GM21515 (cell line): ENCODE measurements around the gene DCAF12L2.
"Not testable (repeated sequence)": the region's sequence is repeated elsewhere in the genome, so short reads cannot be mapped to it uniquely, and the experiment has no call there.

Experiments used
- ATAC-seq: cut with Tn5 transposase; IDR thresholded peaks from one replicate; pipeline ENCODE4 v1.9.1; 2021; ENCODE audit not compliant: unreplicated experiment

The DCAF12L2 gene

DNA sequence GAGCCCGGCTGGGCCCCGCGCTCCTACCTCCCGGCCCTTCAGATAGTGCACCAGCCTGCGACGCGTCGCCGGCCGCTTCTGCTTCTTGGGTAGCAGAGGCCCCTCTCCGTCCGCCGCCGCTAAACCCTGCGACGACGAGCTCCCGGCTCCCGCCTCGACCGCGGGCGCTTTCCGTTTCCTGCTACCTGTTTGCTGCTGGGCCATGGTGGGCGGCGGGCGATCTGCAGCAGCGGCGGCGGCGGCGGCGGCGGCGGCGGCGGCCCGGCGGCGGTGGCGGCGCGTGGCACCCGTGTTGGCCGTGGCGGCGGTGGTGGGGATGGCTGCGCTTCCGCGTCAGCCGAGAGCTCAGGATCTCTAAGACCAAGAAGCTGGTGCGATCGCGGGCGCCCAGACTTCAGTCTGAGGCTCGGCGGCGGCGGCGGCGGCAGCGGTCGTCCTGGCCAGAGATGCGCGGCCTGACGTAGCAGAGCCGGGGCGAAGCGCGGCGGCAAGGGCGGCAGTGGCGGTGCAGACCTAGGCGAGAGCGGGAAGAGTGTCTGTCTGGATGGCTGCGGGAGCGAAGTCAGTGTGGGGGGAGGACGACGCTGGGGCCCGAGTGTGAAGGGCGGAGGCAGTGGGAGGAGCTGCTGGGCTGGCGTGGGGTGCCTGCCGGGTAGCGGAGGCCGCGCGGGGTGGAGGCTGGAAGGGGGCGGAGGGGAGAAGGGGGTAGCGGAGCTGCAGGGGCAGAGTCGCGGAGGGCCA, at the start of gene DCAF12L2:
Gene DCAF12L2, minus strand, starts transcription at position 569 of the 741 bp plus-strand sequence. Its CDS starts 365 bp downstream, at position 204.
- ATAC-seq = no peak

DNA sequence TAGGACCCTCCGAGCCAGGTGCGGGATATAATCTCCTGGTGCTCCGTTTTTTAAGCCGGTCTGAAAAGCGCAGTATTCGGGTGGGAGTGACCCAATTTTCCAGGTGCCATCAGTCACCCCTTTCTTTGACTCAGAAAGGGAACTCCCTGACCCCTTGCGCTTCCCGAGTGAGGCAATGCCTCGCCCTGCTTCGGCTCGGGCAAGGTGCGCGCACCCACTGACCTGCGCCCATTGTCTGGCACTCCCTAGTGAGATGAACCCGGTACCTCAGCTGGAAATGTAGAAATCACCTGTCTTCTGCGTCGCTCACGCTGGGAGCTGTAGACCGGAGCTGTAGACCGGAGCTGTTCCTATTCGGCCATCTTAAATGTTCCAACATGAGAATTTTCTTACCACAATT, 24.8 kb upstream of the DCAF12L2 start:
- ATAC-seq = not testable (repeated sequence)

- no peak for ATAC-seq
Measured at GRCh38 chrX:126177133-126177840, 11.2 kb upstream of the DCAF12L2 start.

- ATAC-seq = no peak
Measured at GRCh38 chrX:126170720-126171119, 4.6 kb upstream of the DCAF12L2 start.

DNA sequence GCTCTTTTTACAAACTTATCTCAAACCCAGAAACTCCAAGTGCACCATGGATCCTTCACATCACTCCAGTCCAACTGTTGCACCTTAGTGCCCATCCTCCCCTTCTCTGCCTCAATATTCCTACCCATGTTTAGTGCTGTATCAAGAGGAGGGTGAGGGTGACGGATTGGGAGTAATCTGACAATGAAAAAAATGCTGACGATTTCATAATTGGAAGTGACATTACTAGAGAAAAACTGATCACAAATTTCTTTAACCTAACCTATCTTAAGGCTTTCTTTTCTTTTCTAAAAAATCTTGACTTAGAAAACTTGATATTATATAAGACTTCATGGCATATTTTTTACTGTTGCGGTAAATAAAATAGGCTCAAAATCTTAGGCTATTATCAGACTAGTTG, 1.5 kb upstream of the DCAF12L2 start:
- ATAC-seq = no peak

DNA sequence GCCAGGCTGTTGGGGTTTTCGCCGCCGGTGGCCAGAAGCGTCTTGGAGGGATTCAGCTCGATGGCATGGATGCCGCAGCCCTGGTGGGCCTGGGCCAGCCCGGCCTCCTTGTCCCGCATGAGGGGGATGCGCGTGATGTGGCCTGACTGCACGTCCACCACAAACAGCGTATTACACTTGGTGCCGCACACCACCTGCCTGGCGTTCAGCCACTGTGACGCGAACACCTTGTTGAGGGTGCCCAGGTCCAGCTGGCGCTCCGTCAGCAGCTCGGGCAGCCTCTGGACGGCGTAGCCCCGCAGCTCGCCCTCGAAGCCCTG, 728 bp downstream of the DCAF12L2 start:
- ATAC-seq = no peak

GRCh38 chrX:126164689-126165400, 1.2 kb downstream of the DCAF12L2 start:
- no peak for ATAC-seq

GRCh38 chrX:126164226-126164625, 1.9 kb downstream of the DCAF12L2 start:
- no peak for ATAC-seq

DNA sequence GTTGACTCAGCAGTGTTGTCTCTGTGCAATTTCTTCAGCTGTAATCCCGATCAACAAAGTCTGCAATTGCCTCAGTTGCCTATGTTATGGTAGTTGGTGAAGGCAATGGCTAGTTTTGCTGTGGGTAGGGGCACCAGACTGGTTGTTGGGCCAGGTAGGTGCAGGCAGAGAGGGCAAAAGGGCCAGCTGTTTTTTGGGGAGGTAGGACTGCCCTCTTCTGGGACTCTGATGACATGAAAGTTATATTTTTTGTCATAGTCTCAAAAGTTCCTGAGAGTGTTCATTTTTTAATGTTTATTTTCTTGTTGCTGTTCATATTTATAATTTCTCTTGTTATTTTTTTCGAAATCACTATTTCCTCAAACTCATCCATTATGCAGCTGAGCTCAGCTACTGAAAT, 25.1 kb downstream of the DCAF12L2 start:
- no peak for ATAC-seq

- ATAC-seq = no peak
Measured at GRCh38 chrX:126137899-126138298, 28.2 kb downstream of the DCAF12L2 start.

DNA sequence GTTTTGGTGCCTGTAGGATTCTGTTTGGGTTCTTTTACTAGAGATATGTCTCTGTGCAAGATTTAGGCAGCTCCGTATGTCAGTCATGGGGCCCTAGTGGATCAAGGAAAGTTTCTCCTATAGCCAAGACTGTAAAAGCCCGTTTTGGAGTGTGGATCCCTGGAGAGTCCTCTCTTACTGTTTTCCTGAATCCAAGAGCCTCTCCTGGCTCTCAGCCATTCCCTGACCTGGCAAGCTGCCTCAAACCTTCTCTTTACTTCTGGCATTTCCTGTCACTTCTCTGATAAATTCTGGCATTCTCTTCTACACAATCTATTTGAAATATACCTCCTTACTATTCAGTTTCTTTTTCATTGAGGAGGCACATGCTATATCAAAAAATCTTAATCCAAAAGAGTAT, 41.4 kb downstream of the DCAF12L2 start:
- ATAC-seq = no peak
